CD4-positive, alpha-beta T cell treated with Interleukin-15 for 1 hour (primary cell): Measurements from ENCODE around the gene MAU2.
"Not testable (repeated sequence)": the region's sequence is repeated elsewhere in the genome, so short reads cannot be mapped to it uniquely, and the experiment has no call there.

ENCODE experiments used
- DNase-seq: peaks from one replicate; pipeline ENCODE4 v3.0.0-alpha.2; 2020

Gene MAU2

DNA sequence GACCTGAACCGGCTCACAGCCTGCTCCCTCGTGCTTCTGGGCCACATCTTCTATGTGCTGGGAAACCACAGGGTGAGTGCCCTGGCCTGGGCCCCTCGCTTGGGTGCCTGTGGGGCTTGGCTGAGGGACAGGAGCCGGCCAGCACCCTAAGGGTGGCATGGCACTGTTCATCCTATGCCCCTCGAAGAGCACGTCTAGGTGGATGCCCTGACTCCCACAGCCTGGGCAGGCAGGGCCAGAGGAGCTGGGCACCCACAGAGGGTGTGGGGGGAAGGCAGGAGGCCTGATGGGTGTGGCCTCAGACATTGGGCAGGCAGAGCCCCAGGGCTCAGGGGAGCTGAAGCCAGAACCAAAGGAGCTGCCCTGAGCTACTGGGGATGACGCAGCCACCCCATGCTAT lies 28.7 kb downstream of the MAU2 start:
- no peak for DNase-seq

DNA sequence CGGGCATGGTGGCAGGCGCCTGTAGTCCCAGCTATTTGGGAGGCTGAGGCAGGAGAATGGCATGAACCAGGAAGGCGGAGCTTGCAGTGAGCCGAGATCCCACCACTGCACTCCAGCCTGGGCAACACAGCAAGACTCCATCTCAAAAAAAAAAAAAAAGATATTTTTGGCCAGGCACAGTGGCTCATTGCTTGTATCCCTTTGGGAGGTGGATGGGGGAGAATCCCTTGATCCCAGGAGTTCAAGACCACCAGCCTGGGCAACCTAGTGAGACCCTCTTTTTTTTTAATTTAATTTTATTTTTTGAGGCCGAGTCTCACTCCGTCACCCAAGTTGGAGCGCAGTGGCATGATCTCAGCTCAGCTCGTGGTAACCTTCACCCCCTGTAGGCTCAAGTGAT lies 30.1 kb downstream of the MAU2 start:
- not testable (repeated sequence) for DNase-seq

DNA sequence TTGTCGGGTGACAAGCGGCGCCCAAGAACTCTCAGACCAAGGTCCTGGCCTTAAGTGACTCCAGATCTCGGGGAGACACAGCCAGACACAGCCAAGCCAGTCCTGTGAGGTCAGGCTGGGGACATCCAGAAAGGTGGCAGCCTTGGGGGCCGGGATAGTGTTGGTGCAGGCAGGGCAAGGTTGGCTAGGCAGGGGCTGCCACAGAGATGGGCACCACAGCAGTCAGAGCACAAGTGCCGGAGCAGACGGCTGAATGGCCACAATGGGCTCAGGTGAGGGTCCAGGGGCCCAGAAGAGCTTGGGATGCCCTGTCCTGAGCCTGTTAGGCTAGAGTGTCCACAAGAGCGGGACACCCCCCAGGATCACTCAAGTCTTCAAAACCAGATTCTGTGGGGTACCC lies 32.2 kb downstream of the MAU2 start:
- DNase-seq, result no peak

DNA sequence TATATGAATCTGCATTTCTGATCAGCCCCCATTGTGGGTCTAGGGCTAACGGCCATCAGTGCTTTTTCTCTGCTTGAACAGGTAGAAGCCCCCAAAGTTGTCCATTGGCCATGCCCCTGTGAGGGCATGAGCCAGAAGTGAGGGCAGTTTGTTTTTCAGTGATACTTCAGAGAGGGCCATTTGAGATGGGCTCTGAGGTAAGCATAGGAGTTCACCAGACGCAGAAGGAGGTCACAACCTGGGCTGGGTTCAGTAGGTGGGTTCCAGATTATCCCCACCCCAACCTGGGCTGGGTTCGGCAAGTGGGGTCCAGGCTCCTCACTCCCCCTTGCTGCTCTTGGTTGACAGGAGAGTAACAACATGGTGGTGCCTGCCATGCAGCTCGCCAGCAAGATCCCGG lies 33.4 kb downstream of the MAU2 start:
- DNase-seq, result no peak

DNA sequence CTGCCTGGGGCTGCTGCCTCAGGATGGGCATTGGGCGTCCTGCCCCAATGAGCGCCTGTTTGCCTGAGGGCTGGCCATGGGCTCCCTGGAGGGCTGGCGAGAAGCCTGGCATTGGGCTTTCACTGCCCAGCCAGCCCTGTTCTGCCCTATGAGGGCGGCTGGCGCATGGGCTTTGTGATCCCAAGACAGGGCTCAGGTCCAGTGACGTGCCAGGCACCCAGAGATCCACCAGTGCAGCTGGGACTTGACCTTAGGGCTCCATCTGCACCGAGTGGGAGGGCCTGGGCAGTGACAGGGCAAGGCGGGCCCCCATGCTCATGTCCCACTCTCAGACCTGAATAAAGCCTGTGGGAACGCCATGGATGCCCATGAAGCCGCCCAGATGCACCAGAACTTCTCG lies 34.3 kb downstream of the MAU2 start:
- no peak for DNase-seq

DNA sequence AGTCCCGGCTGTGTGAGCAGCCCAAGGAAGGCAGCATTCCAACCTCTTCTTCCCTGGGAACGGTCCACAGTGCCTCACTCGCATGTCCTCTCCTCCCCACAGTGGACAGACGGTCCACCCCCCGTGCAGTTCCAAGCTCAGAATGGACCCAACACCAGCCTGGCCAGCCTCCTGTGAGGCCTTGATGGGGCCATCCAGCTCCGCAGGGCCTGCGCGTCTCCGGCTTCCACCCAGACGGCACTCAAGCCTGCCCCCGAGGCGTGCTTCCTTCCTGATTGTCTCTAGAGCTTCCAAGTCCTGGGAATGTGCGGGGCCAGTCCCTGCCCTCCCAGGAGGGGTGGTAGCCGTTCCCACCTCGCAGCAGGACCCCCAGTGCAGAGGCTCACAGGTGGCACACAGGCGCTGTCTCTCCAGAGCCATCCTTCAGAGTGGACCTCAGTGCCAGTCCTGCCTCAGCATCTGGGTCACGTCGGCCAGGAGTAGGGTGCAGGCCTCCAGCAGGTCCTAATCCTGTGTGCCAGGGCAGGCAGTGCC lies 35.0 kb downstream of the MAU2 start:
- no peak for DNase-seq

DNA sequence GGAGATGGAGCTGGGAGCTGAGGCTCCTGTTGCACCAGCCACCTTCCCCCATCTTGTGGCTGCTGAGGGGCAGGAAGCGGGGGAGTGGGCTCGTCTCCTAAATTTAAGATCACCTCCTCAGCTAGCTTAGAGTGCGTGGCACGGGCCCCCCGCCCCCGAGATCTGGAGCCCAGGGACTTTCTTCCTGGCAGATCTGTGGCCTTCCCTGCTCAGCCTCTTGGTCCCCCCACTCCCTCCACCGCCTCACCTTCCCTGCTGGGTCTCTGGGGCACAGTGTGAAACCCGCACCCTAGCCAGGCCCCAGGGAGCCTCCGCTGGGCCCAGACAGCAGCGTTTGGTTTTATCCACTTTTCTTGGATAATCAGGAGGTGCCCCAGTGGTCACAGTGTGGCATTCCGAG lies 35.9 kb downstream of the MAU2 start:
- no peak for DNase-seq

DNA sequence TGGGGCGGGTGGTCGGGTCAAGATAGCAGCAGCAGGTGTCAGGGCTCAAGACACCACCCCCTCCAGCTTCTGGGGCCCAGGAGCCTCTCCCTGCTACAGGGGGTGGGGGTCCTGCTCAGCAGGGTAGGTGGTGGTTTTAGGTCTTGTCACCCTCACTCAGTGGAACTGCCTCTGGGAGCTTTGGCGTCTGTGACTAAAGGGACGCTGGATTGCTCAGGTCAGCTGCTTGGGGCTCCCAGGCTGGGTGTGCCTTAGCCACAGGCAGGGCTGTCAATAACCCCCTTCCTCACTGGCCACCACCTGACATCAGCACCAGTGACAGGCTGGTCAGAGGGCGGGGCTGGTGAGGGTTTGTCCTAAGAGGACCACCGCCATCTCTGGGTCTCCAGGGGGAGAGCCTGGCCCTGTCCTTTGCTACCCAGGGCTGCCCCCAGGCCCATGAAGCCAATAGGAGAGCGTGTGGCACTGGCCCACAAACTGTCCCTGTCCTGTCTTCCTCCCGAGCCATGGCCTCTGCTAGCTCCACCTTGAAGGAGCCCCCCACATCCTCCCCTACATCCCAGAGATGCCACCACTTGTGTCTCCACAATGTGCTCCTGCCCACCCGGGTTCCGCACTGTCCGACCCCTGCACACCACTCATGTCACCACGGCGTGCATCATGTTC lies 36.4 kb downstream of the MAU2 start:
- DNase-seq, result no peak

DNA sequence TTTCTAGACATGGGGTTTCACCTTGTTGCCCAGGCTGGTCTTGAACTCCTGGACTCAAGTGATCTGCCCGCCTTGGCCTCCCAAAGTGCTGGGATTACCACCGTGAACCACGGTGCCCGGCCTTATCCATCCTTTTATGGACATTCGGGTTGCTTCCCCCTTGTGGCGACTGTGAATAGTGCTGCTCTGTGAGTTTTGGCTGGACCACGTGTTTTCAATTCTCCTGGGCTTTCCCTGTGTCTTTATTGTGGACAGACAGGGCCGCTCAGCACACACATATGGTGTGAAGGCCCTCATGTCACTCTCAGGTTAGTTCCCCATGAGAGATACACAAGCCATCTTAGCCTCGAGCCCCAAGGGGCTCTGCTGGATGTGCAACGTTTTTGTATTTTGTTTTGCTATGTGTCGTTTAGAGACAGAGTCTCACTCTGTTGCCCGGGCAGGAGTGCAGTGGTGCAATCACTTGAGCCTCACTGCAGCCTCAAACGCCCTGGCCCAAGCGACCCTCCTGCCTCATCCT lies 40.5 kb downstream of the MAU2 start:
- DNase-seq, result peak; percentile 73

DNA sequence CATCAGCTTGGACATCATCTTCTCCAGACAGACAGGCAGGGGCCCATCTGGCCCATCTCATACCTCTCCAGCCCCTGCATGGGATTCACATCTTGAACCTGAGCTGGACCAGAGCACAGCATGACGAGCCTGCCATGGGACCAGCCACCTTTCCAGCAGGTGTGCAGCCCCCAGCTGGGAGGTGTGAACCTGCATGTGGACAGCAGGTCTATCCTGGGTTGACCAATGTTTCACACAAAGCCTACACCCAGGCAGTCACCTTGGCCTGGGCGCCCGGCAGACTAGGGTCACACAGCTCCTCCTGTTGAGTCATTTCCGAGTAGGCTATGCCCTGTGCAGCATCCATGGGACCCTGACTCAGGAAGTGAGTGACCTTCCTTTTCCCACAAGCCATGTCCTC lies 41.4 kb downstream of the MAU2 start:
- DNase-seq, result no peak

DNA sequence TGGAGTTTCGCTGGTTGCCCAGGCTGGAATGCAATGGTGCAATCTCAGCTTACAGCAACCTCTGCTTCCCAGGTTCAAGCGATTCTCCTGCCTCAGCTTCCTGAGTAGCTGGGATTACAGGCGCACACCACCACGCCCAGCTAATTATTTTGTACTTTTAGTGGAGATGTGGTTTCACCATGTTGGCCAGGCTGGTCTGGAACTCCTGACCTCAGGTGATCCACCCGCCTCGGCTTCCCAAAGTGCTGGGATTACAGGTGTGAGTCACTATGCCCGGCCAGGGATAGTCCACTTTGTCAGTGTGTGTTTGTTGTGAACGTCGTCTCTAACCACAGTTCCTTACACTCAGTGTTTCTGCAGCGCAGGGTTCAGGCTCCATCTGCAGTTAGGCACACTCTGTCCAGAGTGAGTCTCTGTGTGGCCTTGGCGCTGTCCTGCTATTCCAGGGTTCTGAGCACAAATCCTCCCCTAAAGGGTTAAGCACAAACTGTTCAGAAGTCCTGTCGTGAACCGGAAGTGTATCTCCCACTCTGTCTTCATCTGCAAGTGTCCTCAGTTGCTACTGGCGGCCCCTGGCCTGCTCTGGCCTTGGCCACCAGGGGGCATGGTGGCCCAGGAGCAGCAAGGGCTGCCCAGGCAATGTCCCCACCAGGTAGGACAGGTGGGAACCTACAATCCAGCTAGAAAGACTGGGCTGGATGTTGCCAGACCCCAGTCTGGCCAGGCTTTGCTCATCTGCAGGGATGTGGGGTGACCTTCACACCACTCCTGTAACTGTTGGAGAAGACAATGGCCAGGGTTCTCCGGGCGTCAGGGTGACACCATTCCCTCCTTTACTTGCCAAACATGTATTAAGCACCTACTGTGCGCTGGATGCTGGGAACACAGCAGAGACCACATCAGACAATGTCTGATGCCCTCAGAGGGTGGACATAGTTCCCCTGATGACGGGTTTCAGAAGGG lies 46.1 kb downstream of the MAU2 start:
- peak; percentile 80 for DNase-seq

DNA sequence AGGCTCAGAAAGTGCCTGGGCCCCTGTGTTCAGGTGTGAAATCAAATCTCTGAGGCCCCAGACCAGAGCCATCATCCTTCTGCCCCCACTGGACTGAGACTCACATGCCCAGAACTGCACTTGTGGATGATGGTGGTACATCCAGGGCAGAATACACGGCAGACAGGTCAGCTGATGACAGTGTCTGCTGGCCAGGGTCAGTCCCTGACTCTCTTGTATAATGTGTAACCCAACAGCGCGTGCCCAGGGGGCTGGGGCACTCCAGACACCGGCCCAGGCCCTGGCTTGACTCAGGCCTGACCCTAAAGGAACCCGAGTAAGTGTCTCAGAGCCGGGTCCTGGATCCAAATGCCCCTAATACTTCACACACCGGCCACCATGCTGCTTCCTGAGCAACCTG lies 47.5 kb downstream of the MAU2 start:
- DNase-seq, result no peak

DNA sequence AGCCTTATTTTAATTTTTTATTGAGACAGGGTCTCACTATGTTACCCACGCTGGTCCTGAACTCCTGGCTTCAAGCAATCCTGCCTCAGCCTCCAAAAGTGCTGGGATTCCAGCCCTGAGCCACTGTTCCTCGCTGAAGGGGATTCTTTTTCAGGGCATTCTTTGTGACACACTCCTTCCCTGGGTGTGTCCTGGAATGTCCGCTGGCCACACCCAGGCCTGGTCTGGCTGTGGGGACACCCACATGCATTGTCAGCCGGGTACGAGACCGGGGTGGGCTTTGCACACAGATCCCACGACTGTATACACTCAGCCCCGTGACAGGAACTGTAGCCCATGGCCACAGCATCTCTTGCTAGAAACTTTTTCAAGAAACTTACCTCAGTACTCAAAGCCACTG lies 50.4 kb downstream of the MAU2 start:
- no peak for DNase-seq

DNA sequence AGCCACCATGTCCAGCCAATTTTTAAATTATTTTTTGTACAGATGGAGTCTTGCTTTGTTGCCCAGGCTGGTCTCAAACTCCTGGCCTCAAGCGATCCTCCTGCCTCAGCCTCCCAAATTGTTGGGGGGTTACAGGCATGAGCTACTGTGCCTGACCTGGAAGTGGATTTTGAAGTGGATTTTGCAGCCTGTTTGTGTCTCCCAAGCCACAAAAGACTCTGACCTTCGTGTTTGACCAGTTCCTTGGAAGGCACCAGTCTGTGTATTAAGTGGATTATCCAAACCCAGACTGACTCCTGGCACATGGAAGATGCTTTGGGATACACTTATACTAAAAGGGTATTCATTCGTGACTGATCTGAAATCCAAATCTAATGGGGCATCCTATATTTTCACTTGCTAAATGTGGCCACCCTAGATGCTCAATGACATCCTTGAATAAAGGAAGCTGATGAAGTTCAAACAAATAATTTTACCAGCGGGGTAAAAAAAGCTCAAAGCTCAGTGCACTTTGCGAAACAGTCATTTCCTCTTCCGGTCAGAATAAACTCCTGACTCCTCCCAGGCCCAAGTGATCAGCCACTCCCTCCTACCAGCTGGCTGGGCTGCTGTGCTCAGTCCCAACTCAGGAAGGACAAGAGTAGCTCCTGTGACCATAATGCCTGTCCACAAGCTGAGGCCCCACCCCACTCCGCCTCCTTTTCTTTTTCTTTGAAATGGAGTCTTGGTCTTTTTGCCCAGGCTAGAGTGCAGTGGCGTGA lies 52.2 kb downstream of the MAU2 start:
- DNase-seq, result peak; percentile 75

DNA sequence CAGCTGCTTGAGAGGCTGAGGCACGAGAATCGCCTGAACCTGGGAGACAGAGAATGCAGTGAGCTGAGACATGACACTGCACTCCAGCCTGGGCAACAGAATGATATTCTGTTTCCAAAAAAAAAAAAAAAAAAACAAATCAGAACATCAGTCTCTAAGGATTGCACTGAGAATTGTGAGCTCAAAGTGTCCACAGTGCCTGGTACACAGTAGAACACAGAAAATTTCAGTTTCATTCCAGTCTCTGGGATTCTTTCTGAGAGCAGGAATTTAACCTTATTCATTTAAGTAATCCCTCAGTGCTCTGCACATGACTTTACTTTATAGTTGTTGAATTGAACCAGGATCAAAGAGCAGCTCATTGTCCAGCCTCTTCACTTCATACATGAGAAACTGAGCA lies 58.9 kb downstream of the MAU2 start:
- DNase-seq, result no peak

DNA sequence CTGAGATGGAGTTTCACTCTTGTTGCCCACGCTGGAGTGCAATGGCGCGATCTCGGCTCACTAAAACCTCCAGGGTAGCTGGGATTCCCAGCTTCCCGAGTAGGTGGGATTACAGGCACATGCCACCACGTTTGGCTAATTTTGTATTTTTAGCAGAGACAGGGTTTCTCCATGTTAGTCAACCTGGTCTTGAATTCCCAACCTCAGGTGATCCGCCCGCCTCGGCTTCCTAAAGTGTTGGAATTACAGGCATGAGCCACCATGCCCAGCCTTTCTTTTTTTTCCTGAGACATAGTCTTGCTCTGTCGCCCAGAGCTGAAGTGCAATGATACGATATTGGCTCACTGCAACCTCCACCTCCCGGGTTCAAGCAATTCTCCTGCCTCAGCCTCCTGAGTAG lies 59.7 kb downstream of the MAU2 start:
- not testable (repeated sequence) for DNase-seq

DNA sequence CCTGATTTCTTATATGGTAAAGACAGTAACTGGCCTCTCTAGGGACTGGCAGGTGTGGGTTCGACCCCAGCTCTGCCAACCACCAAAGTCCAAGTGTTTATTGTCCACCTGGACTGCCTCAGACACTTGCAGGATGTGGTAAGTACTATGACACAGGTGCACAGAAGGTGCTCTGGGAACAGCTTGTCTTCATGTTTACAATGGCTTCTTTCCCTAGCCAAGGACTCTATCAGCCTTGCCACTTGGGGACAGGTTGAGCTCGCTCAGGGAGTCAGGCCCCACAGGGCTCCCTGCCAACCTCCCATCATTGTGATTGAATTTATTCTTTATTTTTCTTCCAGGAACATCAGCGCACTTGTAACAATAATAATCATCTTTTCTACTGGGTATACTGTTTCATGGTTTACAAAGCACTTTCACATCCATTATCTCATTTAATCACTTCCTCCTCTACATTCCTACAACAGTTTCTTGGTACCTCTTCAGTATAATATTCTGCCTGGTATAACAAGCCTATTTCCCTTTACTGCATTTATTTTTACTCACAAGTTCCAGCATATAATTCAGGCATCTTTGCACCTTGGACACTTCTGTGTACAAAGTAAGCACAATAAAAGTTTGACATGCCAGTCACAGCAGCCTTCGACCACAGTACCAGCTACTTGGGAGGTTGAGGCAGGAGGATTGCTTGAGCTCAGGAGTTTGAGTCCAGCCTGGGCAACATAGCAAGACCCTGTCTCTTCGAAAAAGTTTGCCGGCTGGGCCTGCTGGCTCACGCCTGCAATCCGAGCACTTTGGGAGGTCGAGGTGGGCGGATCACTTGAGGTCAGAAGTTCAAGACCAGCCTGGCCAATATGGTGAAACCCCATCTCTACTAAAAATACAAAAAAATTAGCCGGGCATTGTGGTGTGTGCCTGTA lies 60.6 kb downstream of the MAU2 start:
- no peak for DNase-seq

DNA sequence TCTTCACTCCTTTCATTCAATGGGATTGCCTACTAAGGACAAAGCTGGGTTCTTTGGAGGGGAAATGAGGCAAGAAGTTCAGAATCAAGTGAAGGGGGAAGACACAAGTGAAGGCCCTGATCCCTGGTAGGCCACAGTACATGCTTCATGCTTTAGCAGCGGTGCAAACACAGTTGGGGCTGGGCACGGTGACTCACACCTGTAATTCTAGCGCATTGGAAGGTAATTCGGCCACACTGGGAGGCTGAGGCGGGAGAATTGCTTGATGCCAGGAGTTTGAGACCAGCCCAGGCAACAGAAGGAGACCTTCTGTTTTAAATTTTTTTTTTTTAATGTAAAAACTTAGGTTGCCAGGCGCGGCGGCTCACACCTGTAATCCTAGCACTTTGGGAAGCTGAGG lies 61.5 kb downstream of the MAU2 start:
- DNase-seq, result no peak

DNA sequence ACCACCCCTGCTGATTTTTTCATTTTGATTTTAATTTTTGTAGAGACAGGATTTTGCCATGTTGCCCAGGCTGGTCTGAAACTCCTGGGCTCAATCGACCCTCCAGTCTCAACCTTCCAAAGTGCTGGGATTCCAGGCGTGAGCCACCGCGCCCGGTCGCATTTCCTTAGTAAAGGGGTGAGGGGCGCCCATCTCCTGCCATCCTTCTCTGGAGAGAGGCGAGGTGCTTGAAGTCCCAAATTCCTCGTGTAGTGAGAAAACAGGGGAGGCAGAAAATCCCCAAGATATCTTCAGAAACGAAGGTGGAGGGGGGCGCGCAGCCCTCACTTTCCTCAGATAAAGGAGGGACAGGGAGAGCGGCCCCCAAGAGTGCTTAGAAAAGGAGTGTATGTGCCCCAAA lies 63.9 kb downstream of the MAU2 start:
- no peak for DNase-seq

DNA sequence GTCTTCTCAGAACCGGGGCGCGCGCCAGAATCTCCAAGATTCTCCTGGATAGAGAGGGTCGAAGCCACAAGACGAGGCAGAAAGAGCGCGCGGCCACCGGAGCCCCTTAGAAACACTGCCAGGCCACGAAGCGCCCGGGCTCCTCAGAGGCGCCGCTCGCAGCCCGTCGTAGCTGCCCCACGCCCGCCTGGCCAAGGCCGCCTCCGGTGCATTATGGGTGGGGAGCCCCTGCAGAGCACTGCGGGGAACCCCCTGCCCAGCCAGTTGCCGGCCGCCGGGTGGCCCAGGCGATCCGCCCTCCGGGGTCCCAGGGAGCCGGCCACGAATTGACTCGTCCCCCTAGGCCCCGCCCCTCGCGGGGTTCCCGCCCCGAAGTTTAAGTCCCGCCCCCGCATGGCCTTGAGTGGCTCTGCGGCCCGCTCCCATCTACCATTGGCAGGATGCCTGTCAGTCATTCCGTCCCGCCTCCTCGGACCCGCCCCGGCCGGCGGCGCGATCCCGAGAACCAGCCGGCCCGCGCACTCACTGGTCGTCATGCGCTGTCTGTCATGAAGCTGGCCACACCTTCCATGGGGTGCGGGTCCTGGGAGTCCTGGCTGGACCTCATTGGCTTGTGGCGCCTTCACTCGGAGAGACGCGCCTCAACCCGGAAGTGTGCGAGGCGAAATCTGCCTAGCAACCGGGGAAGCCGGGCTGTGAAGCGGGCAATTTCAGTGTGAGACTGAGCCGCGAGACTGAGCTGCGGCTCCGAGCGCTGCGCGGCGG lies 64.7 kb downstream of the MAU2 start:
- DNase-seq, result peak; percentile 100
